Medulla oblongata (tissue), 1 donor: ENCODE results near the gene RABAC1.
"Not testable (repeated sequence)": the region's sequence is repeated elsewhere in the genome, so short reads cannot be mapped to it uniquely, and the experiment has no call there.

Experiments
- DNase-seq: peaks from one replicate; pipeline ENCODE4 v3.0.0-alpha.2; 2015; ENCODE audit errors: extremely low spot score

Gene RABAC1, protein sequence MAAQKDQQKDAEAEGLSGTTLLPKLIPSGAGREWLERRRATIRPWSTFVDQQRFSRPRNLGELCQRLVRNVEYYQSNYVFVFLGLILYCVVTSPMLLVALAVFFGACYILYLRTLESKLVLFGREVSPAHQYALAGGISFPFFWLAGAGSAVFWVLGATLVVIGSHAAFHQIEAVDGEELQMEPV

DNA sequence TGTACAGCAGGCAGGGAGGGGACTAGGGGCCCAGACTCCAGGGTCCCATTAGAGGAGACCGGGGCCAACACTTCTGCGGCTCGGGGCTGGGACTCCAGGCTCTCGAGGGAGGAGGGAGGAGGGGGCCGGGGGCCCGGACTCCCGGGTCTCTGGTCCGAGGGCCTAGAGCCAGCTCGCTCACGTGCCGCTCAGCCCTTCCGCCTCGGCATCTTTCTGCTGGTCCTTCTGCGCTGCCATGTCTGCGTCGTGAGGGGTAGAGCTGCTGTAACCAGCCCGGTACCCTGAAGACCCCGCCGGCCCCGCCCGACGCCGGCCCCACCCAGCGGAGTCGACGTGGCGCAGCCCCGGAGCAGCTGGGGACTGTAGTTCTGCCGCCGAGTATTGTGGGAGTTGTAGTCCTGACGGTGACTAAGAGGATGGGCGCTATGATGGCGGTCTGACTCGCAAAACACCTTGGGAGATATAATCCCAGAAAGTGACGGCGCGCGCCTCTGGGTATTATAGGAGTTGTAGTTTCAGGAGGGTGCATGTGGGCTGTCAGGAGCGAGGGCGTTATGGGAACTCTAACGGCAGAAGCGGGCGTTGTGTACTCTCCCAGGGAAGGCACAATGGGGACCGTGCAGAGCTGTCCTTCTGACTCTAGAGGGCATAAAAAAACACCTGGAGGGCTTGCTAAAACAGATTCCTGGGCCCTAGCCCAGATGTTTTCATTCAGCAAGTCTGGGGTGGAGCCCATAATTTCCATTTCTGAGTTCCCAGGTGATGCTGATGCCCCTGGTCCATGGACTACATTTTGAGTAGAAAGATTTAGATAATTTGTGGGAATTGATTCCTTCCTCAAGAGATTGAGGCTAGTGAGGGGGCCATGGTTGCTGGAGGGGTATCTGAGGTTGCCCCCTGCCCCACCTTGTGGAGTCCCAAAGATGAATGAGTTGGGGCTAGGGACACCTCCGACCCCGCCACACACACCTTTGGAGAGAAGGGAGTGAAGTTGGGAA, at the start of gene RABAC1:
RABAC1 (minus strand) TSS at position 266 of the 998 bp plus-strand sequence; CDS start at position 237, 29 bp downstream.
- peak; percentile 93 for DNase-seq

DNA sequence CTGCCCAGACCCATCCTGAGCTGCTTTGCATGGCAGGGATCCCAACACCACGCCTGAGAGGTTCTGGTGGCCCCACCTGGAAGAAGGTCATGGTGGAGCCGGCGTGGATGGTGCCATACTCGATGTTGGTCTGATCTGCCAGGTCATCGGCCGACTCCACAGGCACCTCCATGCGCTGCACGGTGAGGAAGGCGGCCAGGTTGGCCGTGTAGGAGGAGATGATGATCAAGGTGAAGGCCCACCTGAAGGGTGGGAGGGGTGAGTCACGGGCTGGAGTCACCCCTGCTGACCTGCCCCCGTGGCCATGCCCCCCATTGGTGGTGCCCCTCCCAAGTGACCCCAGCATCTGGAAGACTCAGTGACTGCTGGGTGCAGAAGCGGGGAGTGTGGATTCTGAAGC, 47.4 kb upstream of the RABAC1 start:
- no peak for DNase-seq

DNA sequence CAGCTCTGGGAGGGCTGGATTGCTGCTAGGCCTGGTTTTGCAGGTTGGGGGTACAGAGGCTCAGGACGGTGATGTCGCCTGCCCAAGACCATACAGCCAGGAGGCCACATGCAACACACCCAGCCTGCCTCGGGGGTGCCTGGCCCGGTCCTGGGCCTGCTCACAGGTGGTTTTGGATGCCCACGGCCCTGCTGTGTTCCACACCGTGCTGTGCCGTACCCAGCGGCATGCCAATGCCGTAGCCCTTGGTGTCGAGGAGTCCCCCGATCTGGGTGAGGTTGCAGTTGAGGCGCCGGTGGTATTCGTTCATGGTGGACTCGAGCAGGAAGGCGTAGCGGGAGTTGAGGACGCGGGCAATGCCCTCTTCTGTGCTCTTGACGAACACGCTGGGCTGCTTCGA, 46.4 kb upstream of the RABAC1 start:
- no peak for DNase-seq

DNA sequence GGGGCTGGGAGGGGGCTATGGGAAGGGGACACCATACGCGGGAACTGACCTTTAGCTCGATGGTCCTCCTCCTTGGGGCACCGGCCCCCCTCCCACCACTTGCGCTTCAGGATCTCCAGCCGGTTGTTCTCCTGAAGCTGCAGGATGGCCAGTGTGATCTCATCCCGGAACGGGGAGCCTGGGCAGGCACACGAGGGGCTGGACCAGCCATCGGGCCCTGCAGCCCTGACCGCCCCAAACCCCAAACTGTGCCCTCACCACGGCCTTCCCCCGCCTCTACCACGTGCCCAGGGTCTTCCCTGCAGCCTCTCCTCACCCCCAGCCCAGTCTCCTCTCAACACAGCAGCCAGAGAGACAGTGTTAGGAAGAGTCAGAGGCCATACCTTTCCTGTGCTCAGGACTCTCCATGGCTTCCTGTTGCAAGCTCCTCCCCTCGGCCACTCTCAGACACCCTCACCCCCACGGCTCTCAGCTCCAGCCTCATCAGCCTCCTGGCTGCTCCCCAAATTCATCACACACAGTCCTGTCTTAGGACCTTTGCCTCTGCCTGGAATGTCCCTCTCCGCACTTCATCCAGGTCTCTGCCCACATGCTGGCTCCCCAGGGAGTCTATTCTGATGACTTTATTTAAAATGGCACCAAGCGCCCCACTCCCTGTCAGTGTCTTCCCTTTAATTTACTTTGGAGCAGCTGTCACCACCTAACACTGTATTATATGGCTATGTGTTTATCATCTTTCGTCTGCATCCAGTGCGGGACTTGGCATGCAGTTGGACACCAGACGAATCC, 44.6 kb upstream of the RABAC1 start:
- no peak for DNase-seq

DNA sequence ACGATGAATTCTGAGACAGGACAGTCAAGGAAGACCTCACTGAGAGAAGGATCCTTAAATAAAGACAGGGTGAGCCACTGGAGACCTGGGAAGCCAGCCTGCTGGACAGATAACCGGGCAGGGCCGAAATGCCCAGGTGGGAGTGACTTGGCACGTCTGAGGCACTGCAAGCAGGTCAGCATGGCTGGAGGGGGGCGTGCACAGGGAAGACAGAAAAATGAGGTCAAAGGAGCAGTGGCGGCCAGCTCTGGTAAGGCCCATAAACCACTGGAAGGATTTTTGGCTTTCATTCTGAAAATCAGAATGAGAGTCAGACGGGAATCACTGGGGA, 40.7 kb upstream of the RABAC1 start:
- no peak for DNase-seq

DNA sequence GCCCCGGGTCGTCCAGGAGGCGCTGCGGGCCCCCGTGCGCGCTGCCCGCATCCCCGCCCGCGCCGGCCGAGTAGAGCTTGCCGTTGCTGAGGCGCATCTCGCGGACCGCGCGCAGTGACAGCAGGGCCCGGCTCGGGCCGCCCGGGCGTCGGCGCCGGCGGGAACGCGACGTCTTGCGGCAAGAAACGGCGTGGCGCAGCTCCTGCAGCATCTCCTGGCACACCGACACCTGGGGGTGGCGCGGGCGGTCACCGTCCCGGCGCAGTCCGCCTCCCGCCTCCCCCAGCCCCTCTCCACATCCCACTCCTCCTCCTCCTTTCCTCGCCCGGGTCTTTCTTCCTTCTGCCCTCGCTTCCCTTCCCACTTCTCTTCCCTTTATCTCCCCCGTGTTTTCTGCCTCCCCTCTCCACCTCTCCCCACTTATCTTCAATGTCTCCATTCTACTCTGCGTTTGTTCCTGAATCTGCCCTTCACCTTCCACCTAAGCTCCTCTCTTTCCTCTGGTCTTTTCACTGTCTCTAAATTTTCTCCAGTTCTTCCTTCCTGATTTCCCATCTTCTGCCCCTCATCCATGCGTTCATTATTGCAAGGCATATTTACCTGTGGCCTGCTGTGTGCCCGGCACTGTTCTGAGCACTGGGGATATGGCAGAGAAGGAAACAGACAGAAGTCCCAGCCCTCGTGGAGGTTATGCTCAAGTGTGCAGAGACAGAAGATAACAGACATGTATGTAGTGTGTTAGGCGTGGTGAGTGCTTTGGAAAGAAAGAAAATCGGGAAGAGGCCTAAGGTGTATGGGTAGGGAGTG, 40.2 kb upstream of the RABAC1 start:
- no peak for DNase-seq

DNA sequence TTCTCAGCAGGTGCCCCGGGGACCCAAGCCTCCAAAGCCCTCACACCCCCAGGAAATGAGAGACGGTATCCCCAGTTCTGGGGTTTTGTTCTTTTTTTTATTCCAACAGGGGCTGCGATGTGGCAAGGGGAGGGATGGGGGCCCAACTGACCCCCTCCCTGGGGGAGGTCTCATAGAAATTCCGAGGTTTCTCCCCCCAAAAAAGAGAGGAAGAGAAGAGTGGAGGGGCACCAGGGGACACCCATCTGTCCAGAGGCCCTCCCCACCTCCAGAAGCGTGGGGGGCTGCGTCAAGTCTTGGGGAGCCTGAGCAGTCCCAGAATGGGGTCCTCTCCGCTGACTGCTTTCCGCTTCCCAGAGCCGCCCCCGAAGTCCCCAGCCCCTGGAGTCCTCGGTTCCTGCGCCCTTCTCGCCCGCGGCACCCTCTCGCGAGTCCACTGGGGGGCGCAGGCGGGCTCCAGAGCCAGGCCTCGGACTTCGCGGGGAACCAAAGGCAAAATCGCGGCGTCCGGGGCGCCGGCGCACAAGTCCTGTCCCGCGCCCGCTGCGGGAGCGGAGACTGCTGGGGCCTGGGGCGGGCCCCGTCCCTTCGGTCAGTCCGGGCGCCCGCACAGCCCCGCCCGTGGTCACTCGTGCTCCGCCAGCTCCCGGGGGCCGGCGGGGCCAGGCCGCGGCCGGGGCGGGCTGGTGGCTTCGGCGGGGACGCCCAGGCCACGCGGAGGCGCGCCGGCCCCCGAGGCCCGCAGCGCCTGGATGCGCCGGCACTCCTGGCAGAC, 39.3 kb upstream of the RABAC1 start:
- no peak for DNase-seq

DNA sequence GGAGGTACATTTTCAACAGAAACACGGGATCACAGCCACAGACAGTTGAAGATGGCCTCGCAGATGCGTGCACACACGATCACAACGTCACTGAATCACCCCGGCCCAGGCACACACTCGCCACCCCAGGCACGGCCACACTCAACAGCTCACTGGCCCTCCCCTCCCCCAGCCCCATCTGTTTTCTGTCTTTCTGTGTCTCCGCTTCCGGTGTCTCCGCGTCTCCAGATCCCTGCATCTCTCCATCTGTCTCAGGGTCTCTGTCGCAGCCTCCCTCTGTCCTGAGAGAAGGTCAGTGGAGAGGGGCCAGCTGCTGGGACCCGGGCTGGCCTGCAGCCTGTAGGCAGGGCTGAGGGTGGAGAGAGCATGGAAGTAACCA, 38.7 kb upstream of the RABAC1 start:
- no peak for DNase-seq

DNA sequence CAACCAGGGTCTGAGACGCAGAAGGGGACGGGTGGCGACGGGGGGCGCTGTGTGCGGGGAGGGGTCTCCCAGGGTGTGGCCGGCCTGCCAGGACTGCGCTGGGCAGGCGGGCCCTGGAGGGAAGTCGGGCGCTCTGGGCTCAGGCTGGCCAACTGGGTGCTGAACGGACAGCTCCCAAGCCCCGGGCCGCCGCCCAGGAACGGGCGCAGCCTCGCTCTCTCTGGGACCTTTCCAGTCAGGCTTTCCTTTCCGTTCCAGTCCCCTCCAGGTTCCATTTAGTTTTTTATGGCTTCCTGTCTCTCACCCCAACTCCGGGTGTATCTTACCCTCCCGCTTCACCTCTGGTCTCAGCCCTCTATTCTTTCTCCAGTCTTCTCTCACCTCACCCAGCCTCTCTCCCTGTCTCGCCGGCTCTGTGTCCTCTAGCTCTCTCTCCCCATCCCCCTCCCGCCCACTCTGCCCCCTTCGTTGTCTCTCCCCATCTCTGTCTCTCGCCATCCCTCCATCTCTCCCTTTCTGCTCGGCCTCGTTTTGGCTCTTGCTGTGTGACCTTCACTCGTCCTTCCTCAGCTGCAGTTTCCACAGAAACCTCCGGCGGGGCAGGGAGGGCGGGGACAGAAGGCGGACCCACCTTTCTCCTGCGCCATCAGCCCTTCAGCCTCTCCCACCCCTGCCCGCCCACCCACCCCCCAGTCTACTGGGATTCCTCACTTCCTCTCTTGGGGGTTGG, 38.2 kb upstream of the RABAC1 start:
- peak; percentile 15 for DNase-seq

DNA sequence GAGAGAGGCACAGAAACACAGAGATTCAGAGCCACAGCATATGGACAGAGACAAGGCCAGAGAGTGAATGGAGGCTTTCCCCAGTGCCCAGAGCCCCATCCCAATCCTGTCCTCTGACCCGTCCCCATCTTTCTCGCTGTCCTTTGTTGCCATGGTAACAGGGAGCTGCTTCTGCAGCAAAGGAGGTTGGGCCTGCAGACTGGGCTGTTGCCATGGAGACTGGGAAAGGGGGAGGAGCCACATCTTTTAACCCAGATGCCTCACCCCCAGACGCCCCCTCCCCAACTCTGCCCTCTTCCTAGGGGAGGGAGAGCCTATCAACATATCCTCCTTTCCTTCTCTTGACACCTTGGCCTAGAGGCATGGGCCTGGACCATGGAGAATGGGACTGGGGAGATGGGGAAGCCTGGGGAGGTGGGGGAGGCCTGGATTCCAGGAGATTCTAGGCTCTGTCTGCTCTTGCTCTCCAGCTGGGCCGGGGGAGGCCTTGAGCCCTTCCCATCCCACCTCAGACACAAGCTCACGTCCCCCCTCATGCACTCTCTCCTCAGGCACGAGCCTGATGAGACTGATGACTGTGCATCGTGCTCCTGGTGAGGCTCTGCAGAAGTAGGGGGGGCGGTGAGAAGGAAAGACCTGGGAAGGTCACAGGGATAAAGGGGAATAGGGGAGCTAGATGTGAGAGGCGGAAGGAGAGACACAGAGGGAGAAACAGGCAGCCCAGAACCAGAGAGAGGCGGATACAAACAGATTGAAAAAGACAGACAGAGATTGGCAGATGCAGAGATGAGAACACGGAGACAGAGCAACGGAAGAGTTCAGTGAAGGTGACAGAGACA, 37.1 kb upstream of the RABAC1 start:
- no peak for DNase-seq

DNA sequence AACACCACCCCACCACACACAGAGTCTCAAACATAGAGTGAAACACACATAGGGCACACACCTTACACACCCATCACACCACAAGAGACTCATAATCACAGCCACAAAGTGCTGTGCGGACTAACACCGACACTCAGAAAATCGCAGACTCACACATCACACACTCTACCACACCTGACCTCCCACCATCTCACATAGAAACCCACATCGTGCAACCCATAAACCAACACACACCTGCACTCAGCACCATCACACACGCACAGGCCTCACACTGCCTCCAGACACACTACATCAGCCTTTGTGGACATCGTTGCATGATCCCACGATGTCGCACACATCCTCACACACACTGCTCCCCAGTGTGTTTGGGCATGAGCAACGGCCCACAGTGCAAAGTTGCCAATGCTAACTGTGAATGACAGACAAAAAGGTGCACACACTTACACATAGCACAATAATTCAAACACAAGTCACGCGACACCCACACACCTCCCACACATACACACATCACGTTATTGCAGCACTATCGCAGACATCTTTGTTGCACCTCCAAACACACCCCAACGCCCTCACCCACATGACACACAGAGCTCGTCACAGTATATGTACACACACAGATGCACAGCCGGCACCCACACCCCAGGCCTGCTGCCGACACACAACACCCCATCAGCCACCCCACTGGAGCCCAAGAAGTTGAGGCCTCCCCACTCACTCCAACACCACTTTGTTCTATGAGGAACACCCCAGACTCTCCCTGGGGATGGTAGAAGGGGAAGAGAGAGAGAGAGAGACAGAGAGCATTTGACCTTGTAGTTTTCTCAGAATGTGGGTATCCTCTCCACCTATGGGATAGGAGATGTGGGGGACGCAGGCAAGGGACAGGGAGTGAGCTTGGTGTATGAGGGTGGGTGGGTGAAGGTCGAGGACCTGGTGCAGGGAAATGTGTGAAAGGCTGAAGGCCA, 36.2 kb upstream of the RABAC1 start:
- no peak for DNase-seq

DNA sequence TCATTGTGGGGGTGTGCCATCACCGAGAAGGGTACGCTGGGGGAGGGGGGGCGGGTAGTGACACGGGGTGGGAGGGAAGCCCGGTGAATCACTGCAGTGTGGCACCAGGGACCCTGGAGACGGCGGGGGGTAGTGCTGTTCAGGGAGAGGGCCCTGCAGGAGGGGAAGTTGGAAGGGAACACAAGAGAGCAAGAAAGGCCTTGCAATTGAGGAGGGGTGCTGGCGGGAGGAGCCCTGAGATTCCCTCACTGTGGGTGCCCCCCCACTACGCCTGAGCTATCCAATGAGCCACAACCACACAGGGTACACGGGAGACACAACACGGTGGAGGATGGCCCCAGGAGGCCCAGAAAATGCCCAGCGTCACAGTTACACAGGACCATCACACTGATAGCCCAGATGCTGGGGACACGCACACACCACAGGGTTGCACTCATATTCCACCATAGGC, 35.4 kb upstream of the RABAC1 start:
- no peak for DNase-seq

DNA sequence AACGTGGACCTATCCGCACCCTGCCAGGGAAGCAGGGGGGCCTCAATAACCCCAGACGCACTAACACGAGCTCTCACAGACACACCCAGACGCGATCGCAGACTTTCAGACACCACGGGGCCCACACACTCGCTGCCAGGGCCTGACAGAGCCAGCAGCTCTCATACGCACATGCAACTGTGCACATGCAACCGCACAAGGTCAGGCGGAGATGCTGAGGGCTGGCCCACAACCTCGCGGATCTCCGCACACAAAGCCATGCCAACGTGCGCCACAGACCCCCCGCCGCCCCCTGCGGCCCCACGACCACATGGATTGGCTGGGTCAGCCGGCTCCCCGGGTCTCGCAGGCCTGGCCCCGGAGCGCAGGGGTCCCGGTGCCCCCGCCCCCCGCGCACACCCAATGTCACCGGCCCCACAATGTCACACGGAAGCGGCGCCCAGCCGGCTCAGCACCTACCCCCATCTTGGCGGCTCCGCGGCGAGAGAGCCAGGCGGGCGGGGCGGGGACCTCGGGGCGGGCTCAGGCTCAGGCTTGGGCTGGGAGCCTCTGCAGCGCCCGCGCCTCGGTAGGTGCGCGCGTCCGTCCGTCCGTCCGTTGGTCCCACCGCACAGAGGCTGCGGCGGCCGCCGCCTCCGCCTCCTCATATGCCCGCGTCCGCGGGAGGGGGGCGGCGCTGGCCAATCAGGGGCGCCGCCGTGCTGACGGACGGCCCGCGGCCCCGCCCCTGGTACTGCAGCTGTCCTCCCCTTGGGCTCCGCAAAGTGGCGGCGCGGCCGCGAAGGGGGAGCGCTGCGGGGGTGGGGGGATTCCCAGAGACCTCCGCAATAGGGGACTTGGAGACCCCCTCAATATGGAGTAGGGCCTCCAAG, 34.7 kb upstream of the RABAC1 start, which contains the start of gene ATP1A3:
ATP1A3 (minus strand) TSS at position 619 of the 872 bp plus-strand sequence; CDS start at position 465, 154 bp downstream.
- DNase-seq = peak; percentile 45

DNA sequence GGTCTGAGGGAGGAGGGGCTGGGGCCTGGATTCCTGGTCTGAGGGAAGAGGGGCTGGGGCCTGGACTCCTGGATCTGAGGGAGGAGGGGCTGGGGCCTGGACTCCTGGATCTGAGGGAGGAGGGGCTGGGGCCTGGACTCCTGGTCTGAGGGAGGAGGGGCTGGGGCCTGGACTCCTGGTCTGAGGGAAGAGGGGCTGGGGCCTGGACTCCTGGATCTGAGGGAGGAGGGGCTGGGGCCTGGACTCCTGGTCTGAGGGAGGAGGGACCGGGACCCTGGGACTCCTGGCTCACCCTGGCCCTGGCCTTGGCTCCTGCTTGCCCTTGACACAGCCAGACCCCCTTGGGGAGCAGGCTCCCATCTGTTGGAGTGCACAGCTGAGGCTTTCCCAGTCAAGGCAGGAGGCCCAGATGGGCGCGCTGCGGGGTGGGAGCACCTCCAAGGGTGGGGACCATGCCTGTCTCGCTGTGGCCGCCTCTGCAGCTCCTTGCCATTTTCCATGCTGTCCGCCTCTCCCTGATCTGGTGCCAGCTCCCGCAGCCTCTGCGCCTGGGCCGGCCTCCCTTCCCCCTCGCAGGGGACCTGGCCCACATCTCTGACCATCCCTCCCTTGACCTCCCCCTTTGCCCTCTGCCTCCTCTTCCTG, 32.9 kb upstream of the RABAC1 start:
- not testable (repeated sequence) for DNase-seq

DNA sequence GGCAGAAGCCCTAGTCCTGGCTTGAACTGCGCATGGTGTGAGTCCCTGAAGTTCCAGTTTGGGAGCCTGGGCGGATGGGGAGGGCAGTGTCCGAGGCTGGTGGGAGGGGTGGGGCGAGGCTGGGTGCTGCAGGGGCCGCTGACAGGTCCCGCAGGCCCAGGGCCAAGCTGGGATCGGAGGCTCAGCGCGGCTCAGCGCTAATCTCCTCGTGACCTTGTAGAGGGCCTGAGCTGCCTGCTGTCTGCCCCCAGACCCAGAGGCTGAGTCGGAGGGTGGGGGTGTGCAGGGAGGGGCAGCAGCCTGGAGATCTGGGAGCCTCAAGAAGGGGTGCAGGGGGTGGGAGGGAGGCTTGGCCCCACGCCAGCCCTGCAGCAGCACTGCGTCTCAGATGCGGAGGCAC, 31.9 kb upstream of the RABAC1 start:
- DNase-seq = no peak

DNA sequence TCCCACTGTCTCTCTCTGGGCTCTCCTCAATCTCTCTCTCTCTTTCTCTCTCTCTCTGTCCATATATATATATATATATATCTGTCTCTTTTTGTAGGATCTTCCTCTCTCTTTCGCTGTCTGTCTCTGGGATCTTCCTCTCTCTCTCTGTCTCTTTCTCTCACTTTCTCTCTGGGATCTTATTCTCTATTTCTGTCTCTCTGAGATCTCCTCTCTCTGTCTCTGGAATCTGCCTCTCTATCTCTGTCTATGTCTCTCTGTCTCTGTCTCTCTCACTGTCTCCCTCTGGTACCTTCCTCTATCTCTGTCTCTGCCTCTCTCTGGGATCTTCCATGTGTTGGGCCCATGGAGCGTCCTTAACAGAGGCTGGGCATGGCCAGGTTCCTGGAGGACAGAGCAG, 31.5 kb upstream of the RABAC1 start:
- no peak for DNase-seq
